ENCODE measurements around the gene COX5B. TPM values are rescaled to one million over a fixed set of nuclear protein-coding genes. Genes with fewer than 3 reads are reported as not detected.
"Not testable (repeated sequence)": the region's sequence is repeated elsewhere in the genome, so short reads cannot be mapped to it uniquely, and the experiment has no call there.

Gene COX5B
- total RNA-seq, 6 experiments from 2014 or later: 162 to 215 (median 182) TPM

DNA sequence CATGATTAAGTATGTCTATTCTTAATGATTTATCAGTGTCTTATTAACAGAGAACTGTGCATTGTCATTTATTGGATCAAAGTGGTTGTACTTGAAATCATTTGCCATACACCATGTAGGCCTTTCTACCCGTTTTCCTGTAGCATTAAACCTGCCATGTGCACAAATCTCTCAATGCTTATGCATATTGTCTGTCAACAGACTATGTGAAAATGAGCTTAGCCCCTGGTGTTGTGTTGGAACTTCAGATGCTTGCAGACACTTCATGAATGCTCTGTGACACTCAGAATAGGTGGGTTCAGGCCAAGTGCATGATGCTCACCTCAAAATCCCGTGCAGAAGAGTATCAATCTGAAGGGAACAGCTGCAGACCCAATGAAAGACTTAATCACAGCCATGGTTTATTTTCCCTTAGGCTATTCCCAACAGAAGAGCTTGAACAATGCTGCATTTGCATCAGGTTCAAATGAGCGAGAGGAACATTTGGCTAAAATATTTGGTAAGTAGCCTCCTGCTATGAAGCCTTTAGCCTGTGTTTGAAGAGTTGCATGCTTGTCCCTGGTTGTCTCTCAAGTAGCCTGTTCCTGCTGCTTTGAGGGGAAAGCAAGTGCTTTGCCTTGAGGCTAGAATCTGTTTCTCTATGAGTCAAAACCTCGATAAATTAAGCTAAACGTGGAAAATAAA is 29.7 kb downstream of the COX5B start:
- Mint-ChIP-seq H3K4me3 (no peak overlapping the region), H3K27ac (no peak overlapping the region), H3K27me3 (ENCODE audit: insufficient read depth) (peaks cover 2% of the 10 kb centered on the region), H3K9me3 (no peaks in the 10 kb centered on the region), H3K36me3 (ENCODE audit: low read depth) (no peaks in the 10 kb centered on the region), H3K4me1 (ENCODE audit: low read depth) (peaks cover 12% of the 10 kb centered on the region; the same call in 1 of the 2 replicates)
- no peak for TF ChIP-seq CTCF (IDR thresholded peaks at IDR 0.05)
- DNase-seq: no peak

DNA sequence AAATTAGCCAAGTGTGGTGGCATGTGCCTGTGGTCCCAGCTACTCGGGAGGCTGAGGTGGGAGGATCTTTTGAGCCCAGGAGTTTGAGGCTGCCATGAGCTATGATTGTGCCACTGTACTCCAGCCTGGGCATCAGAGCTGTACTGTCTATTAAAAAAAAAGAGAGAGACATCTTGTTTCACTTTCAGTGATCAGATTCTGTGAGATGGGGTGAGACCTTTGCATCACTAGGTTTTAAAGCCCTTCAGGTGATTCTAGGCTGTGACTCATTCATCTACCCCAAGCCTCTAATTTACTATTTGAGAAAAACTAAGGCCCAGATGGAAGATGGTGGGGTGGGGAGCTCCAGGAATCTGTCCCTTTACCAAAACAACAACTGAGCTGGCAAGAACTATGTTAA is 30.8 kb downstream of the COX5B start:
- Mint-ChIP-seq H3K27ac (no peak overlapping the region), H3K4me1 (ENCODE audit: low read depth) (peaks cover 12% of the 10 kb centered on the region; the same call in 1 of the 2 replicates), H3K4me3 (no peak overlapping the region), H3K9me3 (no peaks in the 10 kb centered on the region), H3K27me3 (ENCODE audit: insufficient read depth) (peaks cover 2% of the 10 kb centered on the region), H3K36me3 (ENCODE audit: low read depth) (no peaks in the 10 kb centered on the region)
- no peak for DNase-seq
- TF ChIP-seq CTCF (IDR thresholded peaks at IDR 0.05): no peak

GRCh38 chr2:97677480-97677879 is 31.6 kb downstream of the COX5B start:
- no peak for DNase-seq
- Mint-ChIP-seq H3K9me3 (no peaks in the 10 kb centered on the region), H3K27me3 (ENCODE audit: insufficient read depth) (peaks cover 4% of the 10 kb centered on the region), H3K4me3 (no peak overlapping the region), H3K4me1 (ENCODE audit: low read depth) (peaks cover 12% of the 10 kb centered on the region; the same call in 1 of the 2 replicates), H3K36me3 (ENCODE audit: low read depth) (no peaks in the 10 kb centered on the region), H3K27ac (no peak overlapping the region)
- no peak for TF ChIP-seq CTCF (IDR thresholded peaks at IDR 0.05)

DNA sequence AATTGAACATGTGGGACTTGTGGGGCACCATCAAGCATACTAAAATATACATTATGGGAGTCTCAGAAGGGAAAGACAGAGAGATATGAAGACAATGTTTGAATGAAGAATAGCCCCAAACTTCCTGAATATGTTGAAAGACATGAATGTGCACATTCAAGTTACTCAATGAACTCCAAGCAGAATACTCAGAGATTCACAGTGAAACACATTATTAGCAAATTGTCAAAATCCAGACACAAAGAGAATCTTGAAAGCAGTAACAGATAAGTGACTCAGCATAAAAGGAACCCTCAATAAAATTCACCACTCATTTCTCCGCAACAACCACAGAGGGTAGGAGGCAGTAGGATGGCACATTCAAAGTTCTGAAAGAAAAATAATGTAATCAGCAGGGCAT is 32.4 kb downstream of the COX5B start:
- H3K36me3 Mint-ChIP-seq (ENCODE audit: low read depth): no peaks in the 10 kb centered on the region
- DNase-seq: no peak
- H3K4me1 Mint-ChIP-seq (ENCODE audit: low read depth): peaks cover 5% of the 10 kb centered on the region; the same call in 1 of the 2 replicates

GRCh38 chr2:97687235-97687634 is 41.4 kb downstream of the COX5B start:
- not testable (repeated sequence) for H3K36me3 Mint-ChIP-seq (ENCODE audit: low read depth); H3K27ac Mint-ChIP-seq; H3K9me3 Mint-ChIP-seq; H3K27me3 Mint-ChIP-seq (ENCODE audit: insufficient read depth); DNase-seq; H3K4me1 Mint-ChIP-seq (ENCODE audit: low read depth); H3K4me3 Mint-ChIP-seq

More for the DNA sequence above, 32.4 kb downstream of the COX5B start:
- no peak for TF ChIP-seq CTCF (IDR thresholded peaks at IDR 0.05)
- Mint-ChIP-seq H3K4me3 (no peak overlapping the region), H3K27me3 (ENCODE audit: insufficient read depth) (peaks cover 4% of the 10 kb centered on the region), H3K9me3 (no peaks in the 10 kb centered on the region), H3K27ac (no peak overlapping the region)

- Mint-ChIP-seq H3K9me3 (peaks cover 7% of the 10 kb centered on the region), H3K4me1 (ENCODE audit: low read depth) (peaks cover 10% of the 10 kb centered on the region), H3K4me3 (no peak overlapping the region), H3K36me3 (ENCODE audit: low read depth) (no peaks in the 10 kb centered on the region), H3K27me3 (ENCODE audit: insufficient read depth) (peaks cover 4% of the 10 kb centered on the region; the same call in 1 of the 2 replicates), H3K27ac (no peak overlapping the region)
- TF ChIP-seq CTCF (IDR thresholded peaks at IDR 0.05): no peak
- DNase-seq: no peak
These were observed 42.4 kb downstream of the COX5B start for GRCh38 chr2:97688062-97688827.
